HL-60 (cell line): ENCODE results near the gene PRSS53.

ENCODE experiments used
- DNase-seq, 2 experiments: peaks; one replicate each; pipeline ENCODE4 v3.0.0-alpha.2; 2010 to 2020; ENCODE audit warnings: low read depth in 1 of 2, low spot score in 1 of 2
- H3K27ac ChIP-seq: fragments of 250-450 bp; sonication (Bioruptor Pico); replicated peaks from 2 replicates; pipeline ENCODE4 v1.5.1; 2020; ENCODE audit warnings: mild to moderate bottlenecking, moderate library complexity
- H3K27me3 ChIP-seq: fragments of 250-450 bp; sonication (Bioruptor Pico); 2 replicates; pipeline ENCODE4 v1.5.1; 2021; ENCODE audit warnings: mild to moderate bottlenecking, moderate library complexity; ENCODE audit not compliant: insufficient read depth, poor library complexity, severe bottlenecking
- H3K4me3 ChIP-seq: replicated peaks from 2 replicates; pipeline ENCODE4 v1.5.1; 2011; ENCODE audit warnings: mild to moderate bottlenecking, control low read depth, low read length; ENCODE audit not compliant: insufficient read depth
- GABPA ChIP-seq: IDR thresholded peaks from 2 replicates; pipeline ENCODE4 v1.6.1; 2012; ENCODE audit warnings: low read depth
- POLR2AphosphoS5 ChIP-seq: IDR thresholded peaks from 2 replicates; pipeline ENCODE4 v1.6.1; 2012; ENCODE audit warnings: low read depth
- SPI1 ChIP-seq: IDR thresholded peaks from 2 replicates; pipeline ENCODE4 v1.6.1; 2012; ENCODE audit warnings: low read depth, mild to moderate bottlenecking, borderline replicate concordance
- TF ChIP-seq, protein P1 (sequence below): IDR thresholded peaks from one replicate; pipeline ENCODE4 v1.5.1; 2011; ENCODE audit warnings: low read length, control low read depth, inconsistent platforms; ENCODE audit not compliant: insufficient read depth
- TF ChIP-seq, protein P2 (sequence below): IDR thresholded peaks from 2 replicates; pipeline ENCODE4 v1.6.1; 2012; ENCODE audit warnings: low read depth; ENCODE audit not compliant: insufficient replicate concordance

PRSS53 gene

DNA sequence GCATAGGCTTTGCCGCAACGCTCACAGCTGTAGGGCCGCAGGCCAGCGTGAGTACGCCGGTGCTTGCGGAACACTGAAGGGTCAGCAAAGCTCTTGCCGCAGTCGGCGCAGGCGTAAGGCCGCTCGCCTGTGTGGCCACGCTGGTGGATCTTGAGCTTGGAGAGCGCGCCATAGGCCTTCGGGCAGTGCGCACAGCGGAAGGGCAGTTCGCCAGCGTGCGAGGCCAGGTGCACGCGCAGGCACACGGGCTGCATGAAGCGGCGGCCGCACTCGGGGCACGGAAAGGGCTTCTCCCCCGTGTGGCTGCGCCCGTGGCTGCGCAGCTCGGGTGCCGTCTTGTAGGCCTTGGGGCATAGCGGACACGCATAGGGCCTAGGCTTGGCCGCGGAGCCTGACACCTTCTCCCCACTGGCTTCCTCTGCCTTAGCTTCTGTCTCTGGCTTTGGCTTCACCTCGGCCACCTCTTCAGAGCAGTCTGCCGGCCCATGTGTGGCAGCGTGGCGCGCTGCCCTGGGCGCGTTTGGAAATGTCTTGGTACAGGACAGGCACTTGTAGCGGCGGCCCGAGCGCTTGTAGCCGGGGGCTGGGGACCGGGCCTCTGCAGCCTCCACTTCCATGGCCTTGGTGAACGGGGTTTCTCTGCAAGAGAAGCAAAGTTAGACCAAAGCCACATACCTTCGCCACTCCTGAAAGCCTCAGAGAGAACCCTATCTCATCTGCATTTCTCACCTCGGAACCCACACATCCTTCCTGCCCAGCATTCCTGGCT, 24.7 kb downstream of the PRSS53 start:
- Histone ChIP-seq H3K4me3 (no peak overlapping the region), H3K27me3 (no peaks in the 10 kb centered on the region), H3K27ac (no peak overlapping the region)
- DNase-seq, result no peak
- TF ChIP-seq, protein P1, sequence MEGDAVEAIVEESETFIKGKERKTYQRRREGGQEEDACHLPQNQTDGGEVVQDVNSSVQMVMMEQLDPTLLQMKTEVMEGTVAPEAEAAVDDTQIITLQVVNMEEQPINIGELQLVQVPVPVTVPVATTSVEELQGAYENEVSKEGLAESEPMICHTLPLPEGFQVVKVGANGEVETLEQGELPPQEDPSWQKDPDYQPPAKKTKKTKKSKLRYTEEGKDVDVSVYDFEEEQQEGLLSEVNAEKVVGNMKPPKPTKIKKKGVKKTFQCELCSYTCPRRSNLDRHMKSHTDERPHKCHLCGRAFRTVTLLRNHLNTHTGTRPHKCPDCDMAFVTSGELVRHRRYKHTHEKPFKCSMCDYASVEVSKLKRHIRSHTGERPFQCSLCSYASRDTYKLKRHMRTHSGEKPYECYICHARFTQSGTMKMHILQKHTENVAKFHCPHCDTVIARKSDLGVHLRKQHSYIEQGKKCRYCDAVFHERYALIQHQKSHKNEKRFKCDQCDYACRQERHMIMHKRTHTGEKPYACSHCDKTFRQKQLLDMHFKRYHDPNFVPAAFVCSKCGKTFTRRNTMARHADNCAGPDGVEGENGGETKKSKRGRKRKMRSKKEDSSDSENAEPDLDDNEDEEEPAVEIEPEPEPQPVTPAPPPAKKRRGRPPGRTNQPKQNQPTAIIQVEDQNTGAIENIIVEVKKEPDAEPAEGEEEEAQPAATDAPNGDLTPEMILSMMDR, result no peak
- no peak for TF ChIP-seq POLR2AphosphoS5
- TF ChIP-seq GABPA, result no peak
- TF ChIP-seq, protein P2, sequence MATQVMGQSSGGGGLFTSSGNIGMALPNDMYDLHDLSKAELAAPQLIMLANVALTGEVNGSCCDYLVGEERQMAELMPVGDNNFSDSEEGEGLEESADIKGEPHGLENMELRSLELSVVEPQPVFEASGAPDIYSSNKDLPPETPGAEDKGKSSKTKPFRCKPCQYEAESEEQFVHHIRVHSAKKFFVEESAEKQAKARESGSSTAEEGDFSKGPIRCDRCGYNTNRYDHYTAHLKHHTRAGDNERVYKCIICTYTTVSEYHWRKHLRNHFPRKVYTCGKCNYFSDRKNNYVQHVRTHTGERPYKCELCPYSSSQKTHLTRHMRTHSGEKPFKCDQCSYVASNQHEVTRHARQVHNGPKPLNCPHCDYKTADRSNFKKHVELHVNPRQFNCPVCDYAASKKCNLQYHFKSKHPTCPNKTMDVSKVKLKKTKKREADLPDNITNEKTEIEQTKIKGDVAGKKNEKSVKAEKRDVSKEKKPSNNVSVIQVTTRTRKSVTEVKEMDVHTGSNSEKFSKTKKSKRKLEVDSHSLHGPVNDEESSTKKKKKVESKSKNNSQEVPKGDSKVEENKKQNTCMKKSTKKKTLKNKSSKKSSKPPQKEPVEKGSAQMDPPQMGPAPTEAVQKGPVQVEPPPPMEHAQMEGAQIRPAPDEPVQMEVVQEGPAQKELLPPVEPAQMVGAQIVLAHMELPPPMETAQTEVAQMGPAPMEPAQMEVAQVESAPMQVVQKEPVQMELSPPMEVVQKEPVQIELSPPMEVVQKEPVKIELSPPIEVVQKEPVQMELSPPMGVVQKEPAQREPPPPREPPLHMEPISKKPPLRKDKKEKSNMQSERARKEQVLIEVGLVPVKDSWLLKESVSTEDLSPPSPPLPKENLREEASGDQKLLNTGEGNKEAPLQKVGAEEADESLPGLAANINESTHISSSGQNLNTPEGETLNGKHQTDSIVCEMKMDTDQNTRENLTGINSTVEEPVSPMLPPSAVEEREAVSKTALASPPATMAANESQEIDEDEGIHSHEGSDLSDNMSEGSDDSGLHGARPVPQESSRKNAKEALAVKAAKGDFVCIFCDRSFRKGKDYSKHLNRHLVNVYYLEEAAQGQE, result no peak
- no peak for TF ChIP-seq SPI1

DNA sequence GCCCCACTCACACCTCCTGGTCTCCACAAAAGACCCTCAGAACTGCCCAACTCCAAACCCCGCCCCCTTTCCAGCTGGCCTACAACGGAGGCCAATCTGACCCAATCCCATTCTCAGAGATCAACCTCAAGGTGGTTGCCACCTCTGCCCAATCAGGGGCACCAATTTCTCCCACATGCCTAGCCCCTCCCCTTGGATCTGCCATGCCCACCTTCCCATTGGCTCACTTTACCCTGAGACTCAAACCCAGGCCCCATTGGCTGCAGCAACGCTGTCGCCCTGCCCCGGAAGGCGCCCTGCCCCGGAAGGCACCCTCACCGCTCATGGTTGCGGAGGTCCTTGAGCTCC, 25.3 kb downstream of the PRSS53 start:
- H3K27me3 ChIP-seq, result no peaks in the 10 kb centered on the region
- no peak overlapping the region for H3K4me3 ChIP-seq
- no peak overlapping the region for H3K27ac ChIP-seq
- DNase-seq, result no peak
- TF ChIP-seq GABPA (no peak), POLR2AphosphoS5 (no peak), SPI1 (no peak)
- TF ChIP-seq, protein P2, result no peak
- TF ChIP-seq, protein P1, result no peak

DNA sequence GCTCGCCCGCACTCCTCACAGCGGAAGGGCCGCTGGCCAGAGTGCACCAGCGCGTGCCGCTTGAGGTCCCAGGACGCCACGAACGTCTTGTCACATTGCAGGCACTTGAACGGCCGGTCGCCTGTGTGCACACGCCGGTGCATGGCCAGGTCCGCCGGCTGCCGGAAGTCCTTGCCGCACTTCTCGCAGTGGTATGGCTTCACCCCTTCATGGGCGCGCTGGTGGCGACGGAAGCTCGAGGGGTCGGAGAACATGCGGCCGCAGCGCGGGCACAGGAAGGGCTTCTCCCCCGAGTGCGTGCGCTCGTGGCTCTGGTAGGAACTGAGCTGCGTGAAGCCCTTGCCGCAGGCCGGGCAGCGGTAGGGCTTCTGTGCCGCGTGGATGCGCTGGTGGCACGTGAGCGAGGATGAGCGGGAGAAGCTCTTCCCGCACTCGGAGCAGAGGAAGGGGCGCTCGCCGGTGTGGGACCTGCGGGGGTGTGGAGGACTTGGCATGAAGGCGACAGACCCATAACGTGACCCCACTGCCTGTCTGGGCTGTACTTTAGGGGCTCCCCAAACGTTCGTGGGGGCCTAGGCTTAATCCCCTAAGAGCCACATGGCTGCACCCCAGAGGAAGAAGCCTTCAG, 26.8 kb downstream of the PRSS53 start:
- no peaks in the 10 kb centered on the region for H3K27me3 ChIP-seq
- DNase-seq, result no peak
- TF ChIP-seq POLR2AphosphoS5 (no peak), GABPA (no peak), SPI1 (no peak)
- TF ChIP-seq, protein P2, result no peak
- TF ChIP-seq, protein P1, result no peak
- no peak overlapping the region for H3K27ac ChIP-seq
- H3K4me3 ChIP-seq, result no peak overlapping the region
